Esophagus squamous epithelium (tissue), 4 donors: ENCODE measurements around the gene CTNNAL1.

ENCODE experiments used
- POLR2A ChIP-seq, 4 donors: fragments of 450-650 bp; IDR thresholded peaks; one replicate each; pipeline ENCODE4 v1.6.1; 2017; ENCODE audit warnings: antibody characterized with exemption in 4 of 4, mild to moderate bottlenecking in 4 of 4, moderate library complexity in 3 of 4
- TF ChIP-seq, protein P1 (sequence below), 6 experiments: fragments of 450-650 bp in 4 of 6; fragments of 200-600 bp in 2 of 6; sonication (generic) in 2 of 6; IDR thresholded peaks; one replicate each; pipeline ENCODE4 v1.5.1; 2016 to 2019; ENCODE audit warnings: antibody characterized with exemption in 6 of 6, mild to moderate bottlenecking in 4 of 6, moderate library complexity in 4 of 6

DNA sequence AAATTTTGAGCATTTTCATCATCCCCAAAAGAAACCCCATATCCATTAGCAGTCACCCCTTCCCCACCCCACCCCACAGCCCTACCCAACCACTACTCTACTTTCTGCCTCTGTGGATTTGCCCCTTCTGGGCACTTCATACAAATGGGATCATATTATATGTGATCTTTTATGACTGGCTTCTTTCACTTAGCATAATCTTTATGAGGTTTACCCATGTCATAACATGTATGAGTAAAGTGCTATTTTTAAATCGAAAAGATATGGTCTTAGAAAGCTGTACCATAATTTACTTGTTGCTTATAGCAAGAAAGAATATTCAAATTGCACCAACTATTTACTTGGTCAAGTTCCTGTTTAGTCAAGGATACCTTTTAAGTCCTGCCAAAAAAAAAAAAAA is 92.1 kb downstream of the CTNNAL1 start:
- TF ChIP-seq, protein P1, sequence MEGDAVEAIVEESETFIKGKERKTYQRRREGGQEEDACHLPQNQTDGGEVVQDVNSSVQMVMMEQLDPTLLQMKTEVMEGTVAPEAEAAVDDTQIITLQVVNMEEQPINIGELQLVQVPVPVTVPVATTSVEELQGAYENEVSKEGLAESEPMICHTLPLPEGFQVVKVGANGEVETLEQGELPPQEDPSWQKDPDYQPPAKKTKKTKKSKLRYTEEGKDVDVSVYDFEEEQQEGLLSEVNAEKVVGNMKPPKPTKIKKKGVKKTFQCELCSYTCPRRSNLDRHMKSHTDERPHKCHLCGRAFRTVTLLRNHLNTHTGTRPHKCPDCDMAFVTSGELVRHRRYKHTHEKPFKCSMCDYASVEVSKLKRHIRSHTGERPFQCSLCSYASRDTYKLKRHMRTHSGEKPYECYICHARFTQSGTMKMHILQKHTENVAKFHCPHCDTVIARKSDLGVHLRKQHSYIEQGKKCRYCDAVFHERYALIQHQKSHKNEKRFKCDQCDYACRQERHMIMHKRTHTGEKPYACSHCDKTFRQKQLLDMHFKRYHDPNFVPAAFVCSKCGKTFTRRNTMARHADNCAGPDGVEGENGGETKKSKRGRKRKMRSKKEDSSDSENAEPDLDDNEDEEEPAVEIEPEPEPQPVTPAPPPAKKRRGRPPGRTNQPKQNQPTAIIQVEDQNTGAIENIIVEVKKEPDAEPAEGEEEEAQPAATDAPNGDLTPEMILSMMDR (IDR thresholded peaks at IDR 0.05): no peak
- no peak for TF ChIP-seq POLR2A (IDR thresholded peaks at IDR 0.05)
